ENCODE results near the gene MICAL3.
"Not testable (repeated sequence)": the region's sequence is repeated elsewhere in the genome, so short reads cannot be mapped to it uniquely, and the experiment has no call there.

The MICAL3 gene

DNA sequence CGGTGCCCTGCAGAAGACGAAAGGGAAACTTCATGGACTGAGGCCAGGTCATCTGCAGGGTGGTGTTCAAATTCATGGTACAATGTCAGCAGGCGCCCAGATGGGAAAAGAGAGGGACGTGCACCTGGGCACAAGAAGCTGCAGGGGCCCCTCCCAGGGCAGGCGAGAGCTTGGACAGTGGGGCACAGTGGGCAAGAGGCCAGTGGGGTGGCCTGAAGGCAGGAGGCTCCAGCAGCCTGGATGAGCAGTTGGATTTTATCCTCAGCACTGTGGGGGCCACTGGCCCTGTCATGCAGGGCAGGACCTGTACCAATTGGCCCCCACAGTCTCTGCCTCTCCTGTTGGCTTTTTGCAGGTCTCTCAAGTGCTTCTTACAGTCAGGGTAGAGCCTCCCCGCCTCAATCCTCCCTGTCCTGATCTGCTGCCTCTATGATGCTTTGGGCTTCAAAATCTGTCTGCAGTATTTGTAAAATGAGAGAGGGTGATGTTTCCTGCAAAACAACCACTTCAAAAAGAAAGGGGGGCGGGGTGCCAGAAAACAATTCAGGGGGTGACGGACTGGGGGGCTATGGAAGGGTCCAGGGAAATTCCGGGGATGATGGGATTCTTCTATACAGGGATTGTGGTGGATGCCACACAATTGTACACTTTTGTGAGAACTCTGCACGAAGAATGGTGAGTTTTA, 248.4 kb downstream of the MICAL3 start:
- DNase-seq (ENCODE audit: low spot score): no peak

DNA sequence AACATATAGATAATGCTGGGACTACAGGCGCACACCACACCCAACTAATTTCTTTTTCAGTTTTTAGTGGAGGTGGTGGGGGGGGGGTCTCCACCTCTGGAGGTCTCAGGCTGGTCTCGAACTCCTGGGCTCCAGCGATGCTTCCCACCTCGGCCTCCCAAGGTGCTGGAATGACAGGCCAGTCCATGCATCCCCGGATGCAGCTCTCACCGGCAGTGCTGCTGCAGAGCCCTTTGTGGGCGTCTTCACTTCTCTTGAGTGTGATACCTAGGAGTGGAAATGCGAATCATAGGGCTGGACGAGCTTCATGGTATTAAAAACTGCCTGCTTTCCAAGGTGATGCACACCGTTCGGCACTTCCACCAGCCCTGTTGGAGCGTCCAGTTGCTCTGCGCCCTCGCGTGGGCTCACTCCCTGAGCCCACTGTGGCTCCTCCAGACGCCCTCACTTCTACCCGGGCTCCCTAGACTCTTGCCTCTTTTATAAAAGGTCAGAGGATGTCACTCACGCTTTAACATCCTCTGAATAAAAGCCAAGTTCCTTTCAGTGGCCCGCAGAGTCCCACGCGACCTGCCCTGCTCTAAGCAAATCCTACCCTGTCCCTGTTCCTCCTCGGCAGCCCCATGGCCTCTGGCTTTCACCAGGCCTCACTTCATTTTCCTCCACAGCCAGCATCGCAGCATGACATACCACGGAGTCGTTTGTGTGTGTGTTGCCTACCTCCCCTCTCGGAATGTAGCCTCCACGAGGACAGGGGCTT, 249.3 kb downstream of the MICAL3 start:
- no peak for DNase-seq (ENCODE audit: low spot score)

DNA sequence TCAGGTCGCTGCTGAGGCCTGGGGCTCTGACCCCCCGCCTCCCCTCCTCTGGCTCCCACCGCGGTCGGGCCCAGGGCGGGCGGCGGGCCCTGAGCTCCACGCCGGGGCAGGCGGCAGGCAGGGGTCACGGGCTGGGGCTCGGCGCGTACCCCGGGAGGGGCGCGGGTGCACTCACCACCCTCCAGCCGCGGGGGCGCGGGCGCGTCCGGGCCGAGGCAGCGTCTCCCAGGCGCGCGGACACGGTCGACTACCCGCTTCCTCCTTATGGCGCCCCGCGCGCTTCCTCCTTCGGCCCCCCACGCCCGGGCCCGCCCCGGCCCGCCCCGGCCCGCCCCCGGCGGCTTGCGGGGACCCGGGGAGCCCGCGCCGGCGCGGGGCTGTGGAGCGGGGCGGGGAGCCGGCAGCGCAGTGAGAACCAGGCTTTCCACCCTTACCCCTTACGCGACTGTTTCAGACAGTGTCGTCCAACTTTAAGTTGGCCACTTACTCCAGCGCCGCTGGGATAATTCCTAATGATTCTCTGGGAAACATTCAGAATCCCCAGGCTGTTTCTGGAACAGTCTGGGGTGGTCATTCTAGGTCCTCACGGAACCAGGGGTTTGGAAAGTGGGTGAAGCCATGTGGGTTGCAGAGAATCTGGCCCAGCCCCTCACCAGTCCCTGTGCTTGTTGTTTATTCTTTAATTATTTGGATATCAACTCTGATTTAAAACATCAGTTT, 250.0 kb downstream of the MICAL3 start, which contains the start of gene BID:
BID (minus strand) TSS at position 264 of the 720 bp plus-strand sequence. CDS start 24,353 bp downstream, outside the sequence.
- DNase-seq (ENCODE audit: low spot score): no peak

DNA sequence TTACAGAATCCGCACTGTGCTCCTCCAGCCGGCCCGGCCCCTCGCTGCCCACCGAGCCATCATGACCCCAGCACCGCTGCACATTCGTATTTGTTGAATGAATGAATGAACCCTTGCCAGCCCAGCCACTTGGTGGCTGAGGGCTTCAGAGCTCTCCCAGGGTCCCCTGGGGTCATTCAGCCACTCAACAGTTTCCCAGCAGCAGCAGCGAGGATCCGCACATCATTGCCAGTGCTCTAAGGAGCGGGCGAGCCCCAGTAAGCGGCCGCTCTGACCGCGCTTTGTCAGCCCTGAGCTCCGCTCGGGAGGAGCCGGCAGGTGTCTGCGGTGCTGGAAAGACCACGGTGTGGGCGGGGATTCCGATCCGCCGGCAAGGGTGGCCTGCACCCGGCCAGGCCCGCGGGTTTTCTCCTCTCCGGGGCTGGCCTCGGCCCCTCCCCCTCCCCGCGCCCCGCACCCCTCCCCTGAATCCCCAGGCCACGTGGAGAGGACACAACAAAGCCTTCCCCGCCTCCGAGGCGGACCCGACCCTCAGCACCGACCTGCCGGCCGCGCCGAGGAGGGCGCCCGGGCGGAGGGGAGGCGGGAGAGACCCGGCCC, 250.7 kb downstream of the MICAL3 start:
- DNase-seq (ENCODE audit: low spot score): no peak

DNA sequence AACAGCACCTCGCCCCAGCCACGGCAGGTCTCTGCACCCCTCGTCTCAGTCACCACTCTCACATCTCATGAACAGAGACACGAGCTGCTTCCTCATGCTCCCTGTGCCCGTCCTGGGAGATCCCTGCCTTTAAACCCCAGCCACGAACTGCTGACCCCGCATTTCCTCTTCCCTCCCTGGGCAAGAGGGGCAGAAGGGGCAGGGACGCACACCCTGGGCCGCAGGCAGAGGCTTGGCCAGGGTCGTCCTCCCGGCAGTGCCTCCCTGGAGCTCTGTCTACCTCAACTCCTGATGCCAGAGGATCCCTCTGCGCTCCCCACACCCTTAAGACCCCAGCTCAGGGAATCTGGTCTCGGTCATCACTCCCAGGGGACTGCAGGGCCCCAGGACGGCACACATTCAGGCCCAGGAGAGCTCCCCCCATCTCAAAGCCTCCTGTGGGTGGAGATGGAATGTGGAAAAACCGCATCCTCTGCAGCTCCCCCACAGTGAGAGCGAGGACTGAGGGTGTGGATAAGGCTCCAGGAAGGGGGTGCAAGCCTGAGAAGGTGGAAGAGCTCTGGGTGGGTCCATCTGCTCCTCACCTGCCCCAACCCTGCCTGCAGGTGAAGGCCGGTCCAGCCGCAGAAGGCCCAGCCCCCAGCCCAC, 251.3 kb downstream of the MICAL3 start:
- DNase-seq (ENCODE audit: low spot score): no peak

DNA sequence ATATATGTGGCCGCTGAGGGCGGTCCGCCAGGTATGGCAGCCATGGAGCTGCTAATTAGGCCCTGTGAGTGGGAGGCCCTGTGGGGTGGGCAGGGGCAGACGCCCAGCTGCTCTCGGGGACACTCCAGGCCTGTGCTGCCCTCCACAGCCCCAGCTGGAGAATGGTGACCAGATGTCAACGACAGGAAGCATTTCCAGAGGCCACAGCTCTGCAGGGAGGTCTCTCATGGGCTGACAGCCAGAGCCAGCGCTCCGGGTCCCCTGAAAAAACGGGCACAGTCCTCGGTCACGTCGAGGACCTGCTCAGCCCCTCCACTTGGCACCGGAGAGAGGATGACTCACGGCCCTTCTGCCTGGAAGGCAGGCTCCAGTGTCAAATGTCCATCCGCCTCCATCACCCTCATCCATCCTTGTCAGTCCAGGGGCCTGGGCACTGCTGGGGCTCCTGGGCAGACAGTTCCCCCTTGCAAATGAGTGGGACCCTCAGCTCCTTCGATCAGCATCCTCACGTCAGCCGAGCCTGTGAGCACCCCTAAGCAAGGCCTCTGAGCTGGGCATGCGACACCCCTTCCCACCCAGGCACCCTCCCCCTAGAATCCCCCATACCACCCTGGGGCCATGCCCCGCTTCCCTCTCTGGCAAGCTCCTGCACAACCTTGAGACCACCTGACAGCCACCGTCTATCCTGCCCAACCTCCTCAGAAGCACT, 252.0 kb downstream of the MICAL3 start:
- DNase-seq (ENCODE audit: low spot score): no peak

DNA sequence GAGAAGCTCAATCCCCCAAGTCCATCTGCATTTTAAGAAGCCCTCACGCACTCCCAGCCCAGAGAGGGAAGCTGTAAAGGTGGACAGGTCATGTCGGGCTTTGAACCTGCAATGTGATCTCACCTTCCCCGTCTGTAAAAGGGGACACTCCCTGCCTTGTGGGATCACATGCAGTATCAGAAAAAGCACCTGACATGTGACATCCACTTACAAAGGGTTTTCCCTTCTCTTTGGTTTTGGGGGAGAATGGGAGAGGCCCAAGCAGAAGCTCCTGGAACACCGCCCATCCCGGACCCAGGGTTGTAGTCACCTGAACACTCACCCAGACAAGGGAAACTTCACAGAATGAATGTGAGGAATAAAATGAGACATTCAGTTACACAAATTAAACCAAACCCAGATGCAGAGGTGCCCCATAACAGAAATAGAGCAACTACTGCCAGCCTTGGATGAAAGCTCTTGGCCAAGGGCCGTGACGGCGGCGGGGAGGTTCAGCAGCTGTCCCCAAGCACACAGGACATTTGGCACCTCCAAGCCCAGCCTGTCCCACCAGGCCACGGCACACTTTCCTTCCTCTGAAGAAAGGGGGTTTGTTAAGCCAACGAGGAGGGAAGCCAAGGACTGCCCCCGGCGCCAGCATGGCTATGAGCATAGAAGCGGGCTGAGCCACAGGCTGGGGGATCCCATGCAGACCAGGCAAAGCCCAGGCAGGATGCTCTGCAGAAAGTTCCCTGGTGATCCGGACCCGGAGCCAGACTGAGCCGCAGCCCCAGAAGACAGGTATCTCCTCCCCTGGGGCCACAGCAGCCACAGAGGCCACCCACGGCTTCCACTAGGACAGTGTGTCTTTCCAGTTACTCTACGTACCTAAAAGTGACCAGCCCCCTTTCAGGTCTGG, 253.9 kb downstream of the MICAL3 start:
- no peak for DNase-seq (ENCODE audit: low spot score)

DNA sequence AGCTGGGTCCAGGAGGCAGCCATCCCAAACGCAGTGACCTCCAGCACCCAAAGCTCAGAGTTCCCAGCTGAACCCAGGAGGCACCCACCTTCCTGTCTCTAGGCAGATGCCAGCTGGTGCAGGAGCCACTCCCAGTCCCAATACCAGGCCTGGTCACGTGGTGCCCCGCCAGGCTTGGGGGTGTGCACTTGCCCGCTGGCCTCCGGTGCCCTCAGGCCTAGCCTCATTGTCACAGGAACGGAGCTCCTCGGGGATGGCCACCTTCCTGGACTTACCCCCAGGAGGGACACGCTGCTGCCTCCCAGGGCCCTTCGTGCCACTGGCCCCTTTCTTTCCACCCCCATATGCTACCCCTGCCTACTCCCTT, 254.7 kb downstream of the MICAL3 start:
- DNase-seq (ENCODE audit: low spot score): no peak

DNA sequence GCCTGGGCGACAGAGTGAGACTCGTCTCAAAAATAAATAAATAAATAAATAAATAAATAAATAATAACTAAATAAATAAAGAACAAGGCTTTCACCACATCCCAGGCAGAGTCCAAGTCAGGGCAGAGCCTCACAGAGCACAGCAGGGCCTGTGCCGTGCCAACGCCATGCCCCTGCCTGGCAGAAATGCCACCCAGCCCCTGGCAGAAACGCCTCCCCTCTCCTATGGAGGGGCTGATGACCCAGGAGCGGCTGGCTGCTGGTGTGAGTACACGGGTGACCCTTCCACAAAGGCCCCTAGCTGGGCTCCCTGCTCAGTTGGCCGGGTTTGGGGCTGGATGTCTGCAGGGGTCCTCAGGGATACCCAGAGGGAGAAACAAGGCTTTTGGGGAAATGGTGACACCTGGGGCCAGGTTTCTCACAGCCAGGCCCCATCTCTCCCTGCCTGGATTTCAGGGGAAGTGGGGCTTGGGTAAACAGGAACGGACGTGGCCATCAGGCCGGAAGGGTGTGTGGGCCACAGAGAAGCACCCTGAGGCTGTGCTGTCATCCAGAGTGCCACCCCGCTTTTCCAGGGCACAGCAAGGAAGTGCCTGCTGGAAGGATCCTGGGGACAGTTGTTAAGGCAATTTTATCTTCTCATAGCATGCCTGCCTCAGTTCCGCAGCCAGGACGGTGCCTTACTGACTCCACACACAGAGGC, 255.2 kb downstream of the MICAL3 start:
- no peak for DNase-seq (ENCODE audit: low spot score)

DNA sequence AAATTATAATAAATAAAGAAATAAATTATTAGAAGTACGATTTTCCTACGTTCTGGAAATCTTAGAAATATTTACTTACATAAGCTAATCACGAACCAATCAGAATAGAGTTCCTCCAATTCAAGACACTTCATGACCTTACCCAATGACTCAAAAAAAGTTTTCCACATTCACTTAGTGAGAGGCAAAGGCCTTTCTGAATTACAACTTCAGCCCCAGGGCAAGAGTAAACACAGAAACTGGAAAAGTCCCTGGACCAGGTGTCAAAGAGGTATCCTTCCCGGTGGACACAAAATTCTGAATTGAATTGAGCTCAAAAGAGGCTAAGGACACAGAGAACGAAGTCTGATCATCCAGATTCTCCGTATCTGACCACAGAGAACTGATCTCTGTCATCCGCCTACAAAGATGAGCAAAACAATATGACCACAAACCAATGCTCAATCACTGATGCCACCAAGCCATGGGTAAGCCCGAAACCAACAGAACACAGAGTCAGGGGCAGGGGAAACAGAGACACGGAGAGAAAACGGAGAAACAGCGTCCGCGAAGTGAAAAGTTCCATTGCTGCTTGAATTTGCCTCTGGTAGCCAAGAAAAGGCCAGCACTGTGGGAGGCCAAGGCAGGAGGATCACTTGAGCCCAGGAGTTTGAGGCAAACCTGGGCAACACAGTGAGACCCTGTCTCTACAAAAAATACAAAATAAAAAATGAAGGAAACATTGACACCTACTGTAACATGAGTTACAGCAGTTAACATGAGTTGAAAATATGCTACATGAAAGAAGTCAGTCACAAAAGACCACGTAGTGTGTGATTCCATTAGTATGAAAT, 256.9 kb downstream of the MICAL3 start:
- no peak for DNase-seq (ENCODE audit: low spot score)

DNA sequence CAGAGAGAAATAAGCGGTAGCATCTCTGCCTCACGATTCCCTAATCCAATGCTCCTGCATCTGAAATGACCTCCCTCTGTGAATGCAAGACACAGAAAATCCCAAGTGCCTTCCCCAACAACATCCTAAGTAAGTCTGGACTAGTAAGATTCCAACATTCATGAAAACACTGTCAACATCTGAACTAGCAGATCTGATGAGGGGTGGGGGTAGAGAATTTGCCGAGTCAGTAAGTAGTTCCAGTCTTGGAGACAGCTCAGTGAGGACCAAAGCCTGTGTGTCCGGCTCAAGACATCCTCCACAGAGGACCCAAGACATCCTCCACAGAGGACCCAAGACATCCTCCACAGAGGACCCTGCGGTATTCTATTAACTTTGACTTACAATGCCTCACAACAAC, 259.5 kb downstream of the MICAL3 start:
- not testable (repeated sequence) for DNase-seq (ENCODE audit: low spot score)

DNA sequence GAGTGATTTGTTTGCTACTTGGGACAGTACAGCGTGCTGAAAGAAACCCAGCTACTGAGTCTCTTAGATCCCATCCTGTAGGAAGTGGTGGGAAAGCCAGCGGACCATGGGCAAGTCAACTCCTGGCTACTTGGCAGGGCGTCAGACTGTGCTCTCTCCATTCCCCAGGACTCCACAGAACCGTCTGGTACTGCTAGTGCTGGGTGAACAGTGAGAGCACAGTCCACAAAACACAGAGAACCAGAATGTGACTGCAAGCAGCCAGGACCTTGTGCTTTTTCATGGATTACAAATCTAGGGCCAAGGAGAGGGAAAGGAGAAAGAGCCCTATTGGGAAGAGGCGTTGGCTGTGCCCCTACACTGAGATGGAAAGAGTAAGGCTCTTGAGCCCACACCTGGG, 260.3 kb downstream of the MICAL3 start:
- DNase-seq (ENCODE audit: low spot score): no peak

DNA sequence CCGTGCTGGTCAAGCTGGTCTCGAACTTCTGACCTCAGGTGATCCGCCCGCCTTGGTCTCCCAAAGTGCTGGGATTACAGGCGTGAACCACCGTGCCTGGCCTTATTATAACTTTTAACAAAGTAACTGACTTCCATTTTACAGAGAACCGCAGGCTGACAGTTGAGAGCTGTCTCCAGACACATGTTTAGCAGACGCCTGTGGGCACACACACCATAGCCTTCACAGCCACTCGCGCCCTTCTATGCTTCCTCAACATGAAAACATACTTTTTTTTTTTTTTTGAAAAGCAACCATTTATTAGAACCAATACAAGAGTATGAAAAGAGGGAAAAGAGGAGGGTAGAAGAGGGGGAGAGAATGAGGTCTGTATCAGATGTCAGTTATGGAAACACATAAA, 260.9 kb downstream of the MICAL3 start:
- DNase-seq (ENCODE audit: low spot score): not testable (repeated sequence)

DNA sequence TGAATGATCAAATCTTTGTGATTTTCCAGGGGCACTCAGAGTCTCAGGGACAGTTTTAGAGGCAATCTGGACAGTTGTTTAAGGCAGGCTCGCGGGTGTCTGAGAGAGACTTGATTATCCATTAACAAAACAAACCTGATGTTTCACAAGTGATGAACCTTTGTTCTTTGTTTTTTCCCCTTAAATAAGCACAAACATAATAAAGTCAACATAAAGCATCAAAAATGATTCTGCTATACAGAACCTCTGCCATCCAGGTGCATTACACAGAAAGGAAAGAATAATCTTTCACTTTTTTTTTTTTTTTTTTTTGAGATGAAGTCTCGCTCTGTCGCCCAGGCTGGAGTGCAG, 263.2 kb downstream of the MICAL3 start:
- no peak for DNase-seq (ENCODE audit: low spot score)

DNA sequence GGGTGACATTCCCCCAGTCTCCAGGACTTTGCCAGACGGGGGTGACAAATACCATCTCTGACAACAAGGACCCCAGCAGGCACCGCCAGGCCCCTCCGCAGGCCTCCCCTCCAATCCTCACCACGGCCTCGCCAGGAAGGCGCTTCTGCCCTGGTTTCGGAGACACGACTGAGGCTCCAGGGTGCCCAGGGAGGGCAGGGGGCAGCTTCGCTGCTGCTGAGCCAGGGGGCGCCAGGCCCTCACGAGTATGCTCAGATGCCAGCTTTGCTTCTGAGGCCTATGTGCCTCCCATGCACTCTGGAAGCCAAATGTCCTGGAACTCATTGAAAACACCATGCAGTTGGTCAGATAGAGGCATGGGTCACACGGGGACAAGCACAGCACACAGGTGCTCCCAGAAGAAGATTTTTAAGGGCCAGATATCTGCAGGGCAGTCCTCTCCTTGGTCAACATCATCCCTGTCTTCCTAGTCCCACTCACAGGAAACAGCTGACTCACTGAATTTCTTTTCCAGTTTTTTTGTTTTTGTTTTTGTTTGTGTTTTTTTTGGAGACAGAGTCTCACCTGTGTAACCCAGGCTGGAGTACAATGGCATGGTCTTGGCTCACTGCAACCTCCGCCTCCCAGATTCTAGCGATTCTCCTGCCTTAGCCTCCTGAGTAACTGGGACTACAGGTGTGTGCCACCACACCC, 270.0 kb downstream of the MICAL3 start:
- DNase-seq (ENCODE audit: low spot score): peak; percentile 52

DNA sequence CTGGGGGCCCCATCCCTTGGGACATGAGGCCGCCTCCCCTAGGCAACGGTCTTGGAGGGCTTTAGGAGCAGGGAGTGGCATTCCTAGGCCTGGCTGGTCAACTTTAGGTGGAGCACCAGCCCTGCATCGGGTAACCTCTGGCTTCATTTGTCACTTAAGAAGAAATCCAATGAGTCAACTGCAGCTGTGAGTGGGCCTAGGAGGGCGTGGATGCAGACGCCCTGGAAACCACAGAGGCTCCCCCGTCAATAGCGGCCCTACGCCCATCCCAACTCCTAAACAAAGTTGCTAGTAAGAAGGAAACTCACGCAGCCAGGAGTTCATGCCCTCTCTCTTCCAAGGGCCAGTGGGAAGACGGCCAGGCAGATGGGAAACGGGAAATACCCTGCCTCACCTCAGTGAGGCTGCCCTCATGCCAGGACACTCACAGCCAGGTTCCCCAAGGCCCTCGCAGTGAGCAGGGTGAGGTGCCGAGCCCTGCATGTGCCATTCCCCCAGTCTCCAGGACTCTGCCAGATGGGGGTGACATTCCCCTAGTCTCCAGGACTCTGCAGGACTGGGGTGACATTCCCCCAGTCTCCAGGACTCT, 270.9 kb downstream of the MICAL3 start:
- DNase-seq (ENCODE audit: low spot score): no peak

DNA sequence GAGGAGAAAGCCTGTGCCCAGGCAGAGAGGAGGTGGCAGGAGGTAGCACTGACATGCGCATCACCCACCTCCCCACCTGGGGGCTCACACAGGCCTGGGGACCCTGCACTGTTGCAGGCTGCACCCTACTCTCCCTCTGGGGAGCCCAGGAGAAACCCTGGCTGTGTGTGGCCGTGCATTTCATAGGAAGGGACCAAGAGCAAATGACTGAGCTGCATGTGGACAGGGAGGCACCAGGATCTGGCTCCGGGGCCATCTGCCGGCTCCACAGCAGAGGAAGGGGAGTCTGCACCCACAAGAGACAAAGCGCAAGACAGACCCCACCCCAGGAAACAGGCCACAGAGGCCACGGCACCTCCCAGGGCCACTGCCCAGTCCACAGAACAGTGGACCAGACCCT, 272.8 kb downstream of the MICAL3 start:
- no peak for DNase-seq (ENCODE audit: low spot score)

All from hematopoietic multipotent progenitor cell treated with erythropoietin and hydrocortisone succinate and interleukin-3 and kit ligand, for 15 days (in vitro differentiated cells).